ENCODE results near the gene UBL7.

UBL7 gene

DNA sequence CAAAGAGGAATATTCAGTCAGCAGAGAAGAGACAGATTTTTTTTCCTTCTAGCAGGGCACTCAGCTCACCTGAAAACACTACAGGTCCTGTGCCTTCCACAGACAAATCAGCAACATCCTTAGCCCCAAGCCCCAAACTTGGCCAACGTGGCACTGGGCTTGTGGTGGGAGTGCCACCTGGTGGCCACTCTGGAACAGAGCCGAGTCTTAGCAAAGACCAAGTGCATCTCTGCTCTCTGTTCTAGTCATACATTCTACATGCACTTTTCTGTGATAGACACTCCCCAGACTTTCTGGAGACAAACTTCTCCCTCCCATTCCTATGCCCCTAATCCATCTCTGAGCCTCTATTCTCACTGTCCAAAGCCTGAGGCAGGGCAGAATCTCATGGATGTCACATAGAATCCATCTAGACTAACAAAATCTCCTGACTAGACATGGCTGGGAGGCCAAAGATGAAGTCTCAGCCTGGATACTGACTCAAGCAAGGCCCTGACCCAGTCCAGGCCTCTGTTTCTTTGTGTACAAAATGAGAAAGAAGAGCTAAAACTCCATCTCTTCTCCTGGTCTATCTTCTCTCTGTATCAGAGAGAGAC is 22.1 kb downstream of the UBL7 start:
- Histone ChIP-seq H3K27me3 (ENCODE audit: insufficient read depth, poor library complexity, severe bottlenecking) (no peaks in the 10 kb centered on the region), H3K4me3 (replicated peaks; ENCODE audit: insufficient read depth, low read length) (no peak overlapping the region), H3K27ac (replicated peaks) (no peak overlapping the region)
- TF ChIP-seq, protein P1, sequence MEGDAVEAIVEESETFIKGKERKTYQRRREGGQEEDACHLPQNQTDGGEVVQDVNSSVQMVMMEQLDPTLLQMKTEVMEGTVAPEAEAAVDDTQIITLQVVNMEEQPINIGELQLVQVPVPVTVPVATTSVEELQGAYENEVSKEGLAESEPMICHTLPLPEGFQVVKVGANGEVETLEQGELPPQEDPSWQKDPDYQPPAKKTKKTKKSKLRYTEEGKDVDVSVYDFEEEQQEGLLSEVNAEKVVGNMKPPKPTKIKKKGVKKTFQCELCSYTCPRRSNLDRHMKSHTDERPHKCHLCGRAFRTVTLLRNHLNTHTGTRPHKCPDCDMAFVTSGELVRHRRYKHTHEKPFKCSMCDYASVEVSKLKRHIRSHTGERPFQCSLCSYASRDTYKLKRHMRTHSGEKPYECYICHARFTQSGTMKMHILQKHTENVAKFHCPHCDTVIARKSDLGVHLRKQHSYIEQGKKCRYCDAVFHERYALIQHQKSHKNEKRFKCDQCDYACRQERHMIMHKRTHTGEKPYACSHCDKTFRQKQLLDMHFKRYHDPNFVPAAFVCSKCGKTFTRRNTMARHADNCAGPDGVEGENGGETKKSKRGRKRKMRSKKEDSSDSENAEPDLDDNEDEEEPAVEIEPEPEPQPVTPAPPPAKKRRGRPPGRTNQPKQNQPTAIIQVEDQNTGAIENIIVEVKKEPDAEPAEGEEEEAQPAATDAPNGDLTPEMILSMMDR (IDR thresholded peaks at IDR 0.05; ENCODE audit: insufficient read depth, low read length): peak; percentile 90
- TF ChIP-seq SPI1 (IDR thresholded peaks at IDR 0.05; ENCODE audit: borderline replicate concordance, low read depth) (no peak), GABPA (IDR thresholded peaks at IDR 0.05; ENCODE audit: low read depth) (no peak), POLR2AphosphoS5 (IDR thresholded peaks at IDR 0.05; ENCODE audit: low read depth) (no peak)
- TF ChIP-seq, protein P2, sequence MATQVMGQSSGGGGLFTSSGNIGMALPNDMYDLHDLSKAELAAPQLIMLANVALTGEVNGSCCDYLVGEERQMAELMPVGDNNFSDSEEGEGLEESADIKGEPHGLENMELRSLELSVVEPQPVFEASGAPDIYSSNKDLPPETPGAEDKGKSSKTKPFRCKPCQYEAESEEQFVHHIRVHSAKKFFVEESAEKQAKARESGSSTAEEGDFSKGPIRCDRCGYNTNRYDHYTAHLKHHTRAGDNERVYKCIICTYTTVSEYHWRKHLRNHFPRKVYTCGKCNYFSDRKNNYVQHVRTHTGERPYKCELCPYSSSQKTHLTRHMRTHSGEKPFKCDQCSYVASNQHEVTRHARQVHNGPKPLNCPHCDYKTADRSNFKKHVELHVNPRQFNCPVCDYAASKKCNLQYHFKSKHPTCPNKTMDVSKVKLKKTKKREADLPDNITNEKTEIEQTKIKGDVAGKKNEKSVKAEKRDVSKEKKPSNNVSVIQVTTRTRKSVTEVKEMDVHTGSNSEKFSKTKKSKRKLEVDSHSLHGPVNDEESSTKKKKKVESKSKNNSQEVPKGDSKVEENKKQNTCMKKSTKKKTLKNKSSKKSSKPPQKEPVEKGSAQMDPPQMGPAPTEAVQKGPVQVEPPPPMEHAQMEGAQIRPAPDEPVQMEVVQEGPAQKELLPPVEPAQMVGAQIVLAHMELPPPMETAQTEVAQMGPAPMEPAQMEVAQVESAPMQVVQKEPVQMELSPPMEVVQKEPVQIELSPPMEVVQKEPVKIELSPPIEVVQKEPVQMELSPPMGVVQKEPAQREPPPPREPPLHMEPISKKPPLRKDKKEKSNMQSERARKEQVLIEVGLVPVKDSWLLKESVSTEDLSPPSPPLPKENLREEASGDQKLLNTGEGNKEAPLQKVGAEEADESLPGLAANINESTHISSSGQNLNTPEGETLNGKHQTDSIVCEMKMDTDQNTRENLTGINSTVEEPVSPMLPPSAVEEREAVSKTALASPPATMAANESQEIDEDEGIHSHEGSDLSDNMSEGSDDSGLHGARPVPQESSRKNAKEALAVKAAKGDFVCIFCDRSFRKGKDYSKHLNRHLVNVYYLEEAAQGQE (IDR thresholded peaks at IDR 0.05; ENCODE audit: insufficient replicate concordance, low read depth): no peak
- peak; percentile 47 to 67 for DNase-seq (ENCODE audit: low read depth in 1 of 2, low spot score in 1 of 2)

DNA sequence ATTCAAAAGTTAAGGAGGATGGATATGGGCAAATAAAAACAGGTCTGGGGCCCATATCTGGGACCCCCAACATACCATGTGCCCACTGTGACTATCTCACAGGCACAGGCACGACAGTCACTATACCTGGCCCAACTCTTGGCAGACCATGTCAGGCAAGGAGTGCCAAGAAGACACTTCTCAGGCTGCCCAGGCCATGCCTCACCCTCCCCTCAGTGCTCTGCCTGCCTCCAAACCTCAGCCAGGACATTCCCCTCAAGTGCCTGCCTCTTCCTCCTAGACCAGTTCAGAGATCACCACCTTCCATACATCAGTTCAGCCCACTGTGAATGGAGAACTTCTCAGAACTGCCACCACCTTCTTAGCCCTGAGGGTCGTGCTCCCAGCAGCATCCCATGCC is 22.8 kb downstream of the UBL7 start:
- Histone ChIP-seq H3K27me3 (ENCODE audit: insufficient read depth, poor library complexity, severe bottlenecking) (peaks cover 1% of the 10 kb centered on the region), H3K27ac (replicated peaks) (no peak overlapping the region), H3K4me3 (replicated peaks; ENCODE audit: insufficient read depth, low read length) (no peak overlapping the region)
- no peak for DNase-seq (ENCODE audit: low read depth in 1 of 2, low spot score in 1 of 2)
- TF ChIP-seq, protein P1 (IDR thresholded peaks at IDR 0.05; ENCODE audit: insufficient read depth, low read length): no peak
- TF ChIP-seq GABPA (IDR thresholded peaks at IDR 0.05; ENCODE audit: low read depth): no peak
- TF ChIP-seq, protein P2 (IDR thresholded peaks at IDR 0.05; ENCODE audit: insufficient replicate concordance, low read depth): no peak
- no peak for TF ChIP-seq SPI1 (IDR thresholded peaks at IDR 0.05; ENCODE audit: borderline replicate concordance, low read depth)
- no peak for TF ChIP-seq POLR2AphosphoS5 (IDR thresholded peaks at IDR 0.05; ENCODE audit: low read depth)

DNA sequence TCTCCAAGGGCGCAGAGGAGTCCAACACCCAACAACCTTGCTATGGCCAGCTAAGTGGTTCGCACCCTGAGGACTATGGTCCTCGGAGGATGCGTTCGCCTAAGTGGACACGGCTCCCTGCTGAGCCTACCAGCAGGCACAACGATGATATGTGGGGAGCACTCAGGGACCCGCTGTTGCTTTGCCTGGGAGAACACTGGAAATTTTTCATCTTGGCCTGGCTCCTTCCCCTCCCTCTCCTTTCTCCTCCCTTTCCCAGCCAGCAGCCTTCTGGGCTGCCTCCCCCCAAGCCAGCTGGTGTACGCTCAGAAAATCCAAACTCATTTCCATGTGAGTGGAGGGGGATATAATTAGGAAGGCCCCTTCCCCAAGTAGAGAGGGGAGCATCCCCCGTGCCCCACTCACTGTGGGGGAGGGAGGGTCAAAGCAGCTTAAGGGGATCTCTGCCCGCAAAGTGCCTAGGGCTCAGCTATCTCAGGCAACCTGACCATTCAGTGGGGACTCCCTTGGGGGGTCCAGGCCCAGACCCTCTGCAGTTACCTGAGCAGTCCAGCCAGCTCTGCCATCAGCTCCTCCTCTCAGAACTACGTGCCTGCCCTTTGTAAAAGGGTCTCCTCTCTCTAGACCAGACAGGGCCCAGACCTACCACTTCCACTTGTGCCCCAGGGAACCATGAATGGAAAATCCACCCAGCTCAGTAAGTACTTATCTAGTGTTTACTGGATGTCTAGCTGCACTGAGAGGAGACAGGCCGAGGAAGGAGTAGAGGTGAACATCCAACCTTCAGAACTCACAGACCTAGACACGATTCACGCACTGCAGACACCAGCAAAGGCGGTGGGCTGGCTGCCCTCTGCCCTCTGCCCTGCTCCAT is 26.5 kb downstream of the UBL7 start:
- Histone ChIP-seq H3K4me3 (replicated peaks; ENCODE audit: insufficient read depth, low read length) (peak overlapping the region; percentile 61; the same call in 1 of the 2 replicates), H3K27me3 (ENCODE audit: insufficient read depth, poor library complexity, severe bottlenecking) (peaks cover 15% of the 10 kb centered on the region), H3K27ac (replicated peaks) (no peak overlapping the region; the same call in 1 of the 2 replicates)
- no peak for DNase-seq (ENCODE audit: low read depth in 1 of 2, low spot score in 1 of 2)
- TF ChIP-seq, protein P1 (IDR thresholded peaks at IDR 0.05; ENCODE audit: insufficient read depth, low read length): no peak
- TF ChIP-seq POLR2AphosphoS5 (IDR thresholded peaks at IDR 0.05; ENCODE audit: low read depth): no peak
